RWPE2 (cell line): Measurements from ENCODE around the gene PPP2R5C.

Experiments
- ATAC-seq: fragments of 200-7000 bp; cut with Tn5 transposase; 3 replicates; pipeline ENCODE4 v1.9.1; 2021; ENCODE audit warnings: low read depth
- DNase-seq: peaks from one replicate; pipeline ENCODE4 v3.0.0-alpha.2; 2020; ENCODE audit warnings: low spot score
- H3K27ac ChIP-seq: fragments of 450-650 bp; 2 replicates; pipeline ENCODE4 v1.5.1; 2017; ENCODE audit warnings: mild to moderate bottlenecking; ENCODE audit not compliant: poor library complexity, severe bottlenecking
- H3K27me3 ChIP-seq: fragments of 250-450 bp; sonication (Bioruptor Pico); 2 replicates; pipeline ENCODE4 v1.5.1; 2021; ENCODE audit warnings: mild to moderate bottlenecking, moderate library complexity; ENCODE audit not compliant: insufficient read depth, poor library complexity, severe bottlenecking
- H3K36me3 ChIP-seq: fragments of 250-450 bp; sonication (Bioruptor Pico); 2 replicates; pipeline ENCODE4 v1.5.1; 2020; ENCODE audit warnings: low read depth, mild to moderate bottlenecking, moderate library complexity
- H3K4me1 ChIP-seq: fragments of 250-450 bp; sonication (Bioruptor Pico); 2 replicates; pipeline ENCODE4 v1.5.1; 2021; ENCODE audit warnings: mild to moderate bottlenecking, moderate library complexity; ENCODE audit not compliant: insufficient read depth, poor library complexity, severe bottlenecking
- H3K4me3 ChIP-seq: fragments of 250-450 bp; sonication (Bioruptor Pico); 2 replicates; pipeline ENCODE4 v1.5.1; 2021; ENCODE audit warnings: mild to moderate bottlenecking, moderate library complexity; ENCODE audit not compliant: severe bottlenecking
- H3K9me3 ChIP-seq: fragments of 250-450 bp; sonication (Bioruptor Pico); 2 replicates; pipeline ENCODE4 v1.5.1; 2021; ENCODE audit warnings: mild to moderate bottlenecking, moderate library complexity; ENCODE audit not compliant: severe bottlenecking
- TF ChIP-seq, protein P1 (sequence below): fragments of 450-650 bp; IDR thresholded peaks from one replicate; pipeline ENCODE4 v1.5.1; 2017; ENCODE audit warnings: mild to moderate bottlenecking, moderate library complexity; ENCODE audit not compliant: poor library complexity, severe bottlenecking

The PPP2R5C gene

DNA sequence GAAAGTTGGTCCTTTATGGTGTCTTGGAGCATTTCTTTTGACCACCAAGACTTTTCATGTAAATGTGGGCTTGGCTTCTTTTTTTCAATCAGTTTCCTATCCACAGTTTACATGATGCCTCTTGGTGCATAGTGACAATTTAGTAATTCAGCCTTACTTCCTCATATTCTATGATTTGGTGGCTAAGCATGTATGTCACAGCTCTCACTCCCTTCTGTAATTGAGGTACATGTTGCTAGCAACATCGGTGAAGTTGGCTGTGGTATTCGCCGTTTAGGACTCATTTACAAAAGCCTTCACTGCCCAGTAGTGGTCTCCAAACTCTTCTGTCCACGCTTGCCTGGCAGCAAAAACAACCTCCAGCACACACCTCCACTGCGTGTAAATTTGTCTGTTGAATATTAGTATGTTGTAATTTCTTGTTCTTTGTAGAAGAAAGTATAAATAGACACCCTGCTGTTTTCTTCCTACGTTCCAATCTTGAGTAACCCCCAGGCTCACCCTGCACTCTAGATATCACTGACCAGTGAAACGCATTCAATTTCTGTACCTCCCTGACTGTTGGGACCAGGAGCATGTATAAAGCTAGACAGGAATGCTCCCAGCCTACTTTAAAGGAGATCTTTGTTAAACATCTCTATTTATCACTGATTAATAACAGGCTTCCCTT lies 90.4 kb downstream of the PPP2R5C start:
- DNase-seq (no peak), ATAC-seq (no peak)
- Histone ChIP-seq H3K9me3 (no peaks in the 10 kb centered on the region), H3K27me3 (no peaks in the 10 kb centered on the region), H3K27ac (no peak overlapping the region), H3K4me3 (no peak overlapping the region), H3K36me3 (peaks cover 10% of the 10 kb centered on the region), H3K4me1 (peaks cover 6% of the 10 kb centered on the region)
- TF ChIP-seq, protein P1, sequence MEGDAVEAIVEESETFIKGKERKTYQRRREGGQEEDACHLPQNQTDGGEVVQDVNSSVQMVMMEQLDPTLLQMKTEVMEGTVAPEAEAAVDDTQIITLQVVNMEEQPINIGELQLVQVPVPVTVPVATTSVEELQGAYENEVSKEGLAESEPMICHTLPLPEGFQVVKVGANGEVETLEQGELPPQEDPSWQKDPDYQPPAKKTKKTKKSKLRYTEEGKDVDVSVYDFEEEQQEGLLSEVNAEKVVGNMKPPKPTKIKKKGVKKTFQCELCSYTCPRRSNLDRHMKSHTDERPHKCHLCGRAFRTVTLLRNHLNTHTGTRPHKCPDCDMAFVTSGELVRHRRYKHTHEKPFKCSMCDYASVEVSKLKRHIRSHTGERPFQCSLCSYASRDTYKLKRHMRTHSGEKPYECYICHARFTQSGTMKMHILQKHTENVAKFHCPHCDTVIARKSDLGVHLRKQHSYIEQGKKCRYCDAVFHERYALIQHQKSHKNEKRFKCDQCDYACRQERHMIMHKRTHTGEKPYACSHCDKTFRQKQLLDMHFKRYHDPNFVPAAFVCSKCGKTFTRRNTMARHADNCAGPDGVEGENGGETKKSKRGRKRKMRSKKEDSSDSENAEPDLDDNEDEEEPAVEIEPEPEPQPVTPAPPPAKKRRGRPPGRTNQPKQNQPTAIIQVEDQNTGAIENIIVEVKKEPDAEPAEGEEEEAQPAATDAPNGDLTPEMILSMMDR: no peak

DNA sequence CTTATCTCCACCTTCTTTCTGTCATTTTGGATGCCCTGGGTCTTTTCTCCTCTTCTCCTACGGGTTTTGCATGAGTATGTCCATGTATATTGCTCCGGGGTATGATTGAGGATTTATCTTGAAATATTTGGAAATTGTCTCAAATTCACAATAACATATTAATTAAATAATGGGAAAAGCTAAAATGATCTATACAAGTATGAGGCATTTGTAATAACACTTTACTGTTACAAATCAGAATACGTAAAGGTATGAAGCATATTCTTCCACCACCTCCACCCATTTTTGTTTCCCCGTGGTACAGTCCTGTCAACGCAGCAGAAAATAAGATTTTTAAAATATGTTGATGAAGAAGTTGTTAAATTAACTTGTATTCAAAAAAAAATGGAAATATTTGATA lies 91.3 kb downstream of the PPP2R5C start:
- Histone ChIP-seq H3K4me3 (no peak overlapping the region), H3K27me3 (no peaks in the 10 kb centered on the region), H3K9me3 (no peaks in the 10 kb centered on the region), H3K27ac (no peak overlapping the region), H3K36me3 (peaks cover 17% of the 10 kb centered on the region), H3K4me1 (peaks cover 6% of the 10 kb centered on the region)
- no peak for DNase-seq
- TF ChIP-seq, protein P1: no peak
- no peak for ATAC-seq

DNA sequence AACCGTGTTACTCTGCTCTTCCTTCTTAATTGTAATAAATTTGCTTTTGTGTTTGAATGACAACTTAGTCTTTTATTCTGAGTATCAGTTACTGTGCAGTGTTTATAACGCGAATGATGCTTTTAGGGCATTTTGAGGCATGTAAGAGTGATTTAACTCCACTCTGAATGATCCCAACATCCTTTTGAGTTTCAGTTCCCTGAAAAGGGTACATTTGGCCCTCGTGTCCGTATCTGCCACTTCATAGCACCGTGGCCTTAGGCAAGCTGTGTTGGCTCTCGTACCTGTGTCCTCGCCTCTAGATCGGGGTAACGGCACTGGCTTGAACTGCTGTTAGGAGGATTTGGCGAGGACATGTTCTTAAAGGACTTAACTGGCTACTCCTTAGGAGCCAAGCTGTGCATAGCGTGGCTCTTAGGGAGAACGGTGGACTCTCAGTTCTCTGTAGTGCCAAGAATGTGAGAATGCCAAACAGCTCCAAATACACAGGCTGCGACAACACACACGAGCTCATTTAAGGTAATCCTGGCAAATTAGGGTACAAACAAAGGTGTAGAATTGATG lies 92.0 kb downstream of the PPP2R5C start:
- no peaks in the 10 kb centered on the region for H3K9me3 ChIP-seq
- peaks cover 6% of the 10 kb centered on the region for H3K4me1 ChIP-seq
- no peak overlapping the region for H3K27ac ChIP-seq
- ATAC-seq (no peak), DNase-seq (no peak)
- no peak overlapping the region for H3K4me3 ChIP-seq
- peaks cover 24% of the 10 kb centered on the region for H3K36me3 ChIP-seq
- no peaks in the 10 kb centered on the region for H3K27me3 ChIP-seq
- TF ChIP-seq, protein P1: no peak

DNA sequence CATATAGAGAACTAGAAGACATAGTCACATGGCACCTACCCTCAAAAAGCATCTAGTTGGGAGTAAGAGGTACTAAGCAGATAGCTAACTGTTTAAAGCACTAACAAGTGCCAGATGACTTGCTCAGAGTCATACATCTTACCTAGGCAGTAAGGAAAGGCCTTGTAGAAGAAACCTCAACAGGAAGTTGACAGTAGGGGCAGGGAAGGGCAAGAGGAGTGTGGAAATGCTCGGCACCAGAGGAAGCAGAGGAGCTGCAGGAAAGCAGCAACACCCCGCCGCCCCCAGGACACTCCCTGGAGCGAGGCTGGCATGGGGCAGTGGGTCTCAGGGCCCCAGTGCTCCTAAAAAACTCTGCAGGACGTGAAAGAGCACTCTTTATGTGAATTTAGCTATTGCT lies 92.9 kb downstream of the PPP2R5C start:
- Histone ChIP-seq H3K27ac (no peak overlapping the region), H3K4me1 (peaks cover 6% of the 10 kb centered on the region), H3K9me3 (no peaks in the 10 kb centered on the region), H3K27me3 (no peaks in the 10 kb centered on the region), H3K36me3 (peaks cover 29% of the 10 kb centered on the region), H3K4me3 (no peak overlapping the region)
- ATAC-seq (peak; percentile 54), DNase-seq (no peak)
- TF ChIP-seq, protein P1: no peak

DNA sequence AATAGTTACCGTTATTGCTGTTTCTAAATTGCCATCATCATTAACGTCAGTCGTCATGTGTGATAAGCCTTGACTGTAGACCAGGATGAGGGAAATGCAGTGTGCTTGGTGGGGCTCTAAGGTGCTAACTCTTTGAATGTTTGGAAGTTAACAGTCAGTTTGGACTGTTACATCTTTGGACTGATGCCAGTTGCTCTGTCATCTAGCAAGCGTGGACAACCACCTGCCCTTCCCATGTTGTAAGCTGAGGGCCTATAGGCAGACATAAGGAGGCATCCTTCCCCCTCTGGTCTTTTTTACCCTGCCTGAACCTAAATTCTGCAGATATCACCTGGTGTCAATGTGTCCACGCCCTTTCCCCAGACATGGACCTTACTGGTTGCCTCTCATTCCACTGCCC lies 94.4 kb downstream of the PPP2R5C start:
- H3K4me1 ChIP-seq: peaks cover 6% of the 10 kb centered on the region
- ATAC-seq (no peak), DNase-seq (no peak)
- TF ChIP-seq, protein P1: no peak
- no peak overlapping the region for H3K27ac ChIP-seq
- no peaks in the 10 kb centered on the region for H3K9me3 ChIP-seq
- H3K36me3 ChIP-seq: peaks cover 36% of the 10 kb centered on the region
- no peak overlapping the region for H3K4me3 ChIP-seq
- H3K27me3 ChIP-seq: no peaks in the 10 kb centered on the region
